Ishikawa (cell line): ENCODE results near the gene GPX3.

Source experiments
- CEBPB ChIP-seq: IDR thresholded peaks from 2 replicates; pipeline ENCODE4 v1.6.1; 2012
- CREB1 ChIP-seq: IDR thresholded peaks from 2 replicates; pipeline ENCODE4 v1.6.1; 2012; ENCODE audit warnings: low read depth
- EGR1 ChIP-seq: IDR thresholded peaks from 2 replicates; pipeline ENCODE4 v1.6.1; 2012
- EP300 ChIP-seq: IDR thresholded peaks from 2 replicates; pipeline ENCODE4 v1.6.1; 2012; ENCODE audit warnings: borderline replicate concordance
- FOXM1 ChIP-seq: IDR thresholded peaks from 2 replicates; pipeline ENCODE4 v1.6.1; 2012; ENCODE audit warnings: low read depth, borderline replicate concordance
- MAX ChIP-seq: IDR thresholded peaks from 2 replicates; pipeline ENCODE4 v1.6.1; 2012
- NFIC ChIP-seq: IDR thresholded peaks from 2 replicates; pipeline ENCODE4 v1.6.1; 2012
- RAD21 ChIP-seq: IDR thresholded peaks from 2 replicates; pipeline ENCODE4 v1.6.1; 2012; ENCODE audit warnings: low read depth
- REST ChIP-seq: IDR thresholded peaks from 2 replicates; pipeline ENCODE4 v1.6.1; 2012; ENCODE audit warnings: low read depth, mild to moderate bottlenecking
- TAF1 ChIP-seq: IDR thresholded peaks from 2 replicates; pipeline ENCODE4 v1.6.1; 2012; ENCODE audit warnings: low read depth, mild to moderate bottlenecking
- TCF12 ChIP-seq: IDR thresholded peaks from 2 replicates; pipeline ENCODE4 v1.6.1; 2012; ENCODE audit warnings: low read depth
- TEAD4 ChIP-seq: IDR thresholded peaks from 2 replicates; pipeline ENCODE4 v1.6.1; 2012
- USF1 ChIP-seq: IDR thresholded peaks from 2 replicates; pipeline ENCODE4 v1.6.1; 2012
- YY1 ChIP-seq: IDR thresholded peaks from 2 replicates; pipeline ENCODE4 v1.6.1; 2012; ENCODE audit warnings: low read depth
- ZBTB7A ChIP-seq: IDR thresholded peaks from 2 replicates; pipeline ENCODE4 v1.6.1; 2012; ENCODE audit warnings: low read depth

The GPX3 gene

GRCh38 chr5:151058891-151059489, 38.6 kb downstream of the GPX3 start:
- TF ChIP-seq USF1: no peak
- TF ChIP-seq EGR1: no peak
- TF ChIP-seq REST: no peak
- no peak for TF ChIP-seq NFIC
- TF ChIP-seq FOXM1: no peak
- TF ChIP-seq CREB1: no peak
- no peak for TF ChIP-seq RAD21

- no peak for TF ChIP-seq YY1
- TF ChIP-seq USF1: no peak
- TF ChIP-seq TCF12: no peak
- no peak for TF ChIP-seq TAF1
- no peak for TF ChIP-seq RAD21
- TF ChIP-seq MAX: no peak
- no peak for TF ChIP-seq FOXM1
- TF ChIP-seq CREB1: no peak
- TF ChIP-seq EP300: no peak
- TF ChIP-seq NFIC: no peak
- TF ChIP-seq CEBPB: no peak
Observed at GRCh38 chr5:151060742-151061141, 40.4 kb downstream of the GPX3 start.

GRCh38 chr5:151062405-151063141, 42.2 kb downstream of the GPX3 start:
- TF ChIP-seq NFIC (no peak), ZBTB7A (no peak), REST (no peak), EP300 (no peak), CEBPB (no peak), MAX (no peak), YY1 (no peak), EGR1 (no peak), FOXM1 (no peak), TEAD4 (no peak), CREB1 (no peak), RAD21 (no peak), TCF12 (no peak)

GRCh38 chr5:151063142-151063989, 43.0 kb downstream of the GPX3 start:
- TF ChIP-seq ZBTB7A: no peak
- TF ChIP-seq TEAD4: no peak
- no peak for TF ChIP-seq RAD21

- no peak for TF ChIP-seq TCF12
- TF ChIP-seq CEBPB: no peak
- TF ChIP-seq YY1: no peak
- no peak for TF ChIP-seq USF1
- TF ChIP-seq CREB1: no peak
- TF ChIP-seq NFIC: no peak
- no peak for TF ChIP-seq TEAD4
- no peak for TF ChIP-seq REST
- TF ChIP-seq TAF1: no peak
Observed at GRCh38 chr5:151064916-151065499, 44.6 kb downstream of the GPX3 start.
